A549 (cell line): Measurements from ENCODE around the gene DSTN.

Source experiments
- CHD2 ChIP-seq: fragments of 150-350 bp; IDR thresholded peaks from 2 replicates; pipeline ENCODE4 v1.6.1; 2014; ENCODE audit warnings: low read length; ENCODE audit not compliant: partially characterized antibody
- CTCF ChIP-seq: fragments of >200 bp; sonication (Bioruptor Twin); formaldehyde crosslinking; IDR thresholded peaks from 3 replicates; pipeline ENCODE4 v1.5.1; 2016
- EP300 ChIP-seq, 2 experiments: fragments of >200 bp; sonication (Bioruptor Twin); formaldehyde crosslinking; IDR thresholded peaks; 2 replicates in 1 of 2; 3 replicates in 1 of 2; pipeline ENCODE4 v1.6.1; 2016 to 2017
- ESRRA ChIP-seq: fragments of 150-350 bp; IDR thresholded peaks from 2 replicates; pipeline ENCODE4 v1.6.1; 2014; ENCODE audit warnings: mild to moderate bottlenecking, low read length, borderline replicate concordance
- FOSL2 ChIP-seq, 2 experiments: fragments of 450-650 bp in 1 of 2; fragments of >200 bp in 1 of 2; sonication (Bioruptor Twin) in 1 of 2; formaldehyde crosslinking; IDR thresholded peaks; 2 replicates each; pipeline versions ENCODE4 v1.5.0 to v1.6.1; 2016 to 2020; ENCODE audit warnings: mild to moderate bottlenecking in 1 of 2, moderate library complexity in 1 of 2
- GATA3 ChIP-seq: IDR thresholded peaks from 2 replicates; pipeline ENCODE4 v1.6.1; 2012; ENCODE audit warnings: borderline replicate concordance
- HDAC2 ChIP-seq: fragments of 200-600 bp; sonication (generic); IDR thresholded peaks from 2 replicates; pipeline ENCODE4 v1.6.1; 2016
- MAFK ChIP-seq: fragments of 450-650 bp; IDR thresholded peaks from 2 replicates; pipeline ENCODE4 v1.6.1; 2014; ENCODE audit not compliant: partially characterized antibody
- MYC ChIP-seq: IDR thresholded peaks from 2 replicates; pipeline ENCODE4 v1.6.1; 2012; ENCODE audit warnings: mild to moderate bottlenecking, inconsistent platforms, low read length, improper control_type of control experiment, borderline replicate concordance
- PBX3 ChIP-seq: IDR thresholded peaks from 2 replicates; pipeline ENCODE4 v1.6.1; 2012
- POLR2A ChIP-seq: IDR thresholded peaks from 2 replicates; pipeline ENCODE4 v1.6.1; 2012; ENCODE audit warnings: mild to moderate bottlenecking, low read length
- REST ChIP-seq: fragments of 200-600 bp; sonication (generic); IDR thresholded peaks from 2 replicates; pipeline ENCODE4 v1.6.1; 2016; ENCODE audit warnings: antibody characterized with exemption, mild to moderate bottlenecking, moderate library complexity
- TP53 ChIP-seq: fragments of 250-450 bp; sonication (Bioruptor Pico); IDR thresholded peaks from 2 replicates; pipeline ENCODE4 v1.5.0; 2021; ENCODE audit warnings: mild to moderate bottlenecking, moderate library complexity
- TF ChIP-seq, protein P1 (sequence below): fragments of 450-650 bp; IDR thresholded peaks from 2 replicates; pipeline ENCODE4 v1.6.1; 2014; ENCODE audit warnings: antibody characterized with exemption

DNA sequence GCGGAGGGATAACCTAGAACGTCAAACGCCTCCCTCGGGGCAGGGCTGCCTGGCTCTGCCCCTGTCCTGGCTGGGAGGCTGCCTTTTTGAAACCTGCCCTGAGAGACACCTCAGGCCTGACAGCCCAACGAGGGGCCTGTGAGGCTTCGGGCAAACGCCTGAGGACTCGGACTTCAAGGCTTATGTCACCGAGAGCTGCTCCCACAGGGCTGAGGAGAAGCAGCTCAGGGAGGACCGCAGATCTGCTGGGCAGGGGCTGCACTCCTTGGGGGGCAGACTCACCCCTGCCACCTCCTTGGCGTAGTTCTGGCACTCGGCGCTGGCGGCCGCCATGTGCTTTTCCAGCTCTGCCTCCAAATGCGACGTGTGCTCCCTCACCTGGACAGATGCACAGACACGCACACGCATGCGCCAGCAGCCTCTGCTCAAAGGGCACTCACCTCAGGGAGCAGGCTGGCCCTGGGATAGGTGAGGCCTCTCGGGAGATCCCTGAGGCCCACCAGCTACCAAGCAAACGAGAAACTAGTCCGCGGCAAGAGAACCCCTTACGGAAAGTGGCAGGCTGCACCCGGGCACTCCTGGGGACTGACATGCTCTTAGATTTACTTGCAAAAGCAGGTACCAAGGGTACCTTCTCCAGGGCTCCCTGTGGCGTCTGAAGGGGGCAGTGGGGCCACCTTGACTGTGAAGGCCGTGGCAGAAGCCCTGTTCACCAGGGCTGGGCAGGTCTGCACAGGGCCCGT, 49.6 kb downstream of the DSTN start:
- TF ChIP-seq, protein P1, sequence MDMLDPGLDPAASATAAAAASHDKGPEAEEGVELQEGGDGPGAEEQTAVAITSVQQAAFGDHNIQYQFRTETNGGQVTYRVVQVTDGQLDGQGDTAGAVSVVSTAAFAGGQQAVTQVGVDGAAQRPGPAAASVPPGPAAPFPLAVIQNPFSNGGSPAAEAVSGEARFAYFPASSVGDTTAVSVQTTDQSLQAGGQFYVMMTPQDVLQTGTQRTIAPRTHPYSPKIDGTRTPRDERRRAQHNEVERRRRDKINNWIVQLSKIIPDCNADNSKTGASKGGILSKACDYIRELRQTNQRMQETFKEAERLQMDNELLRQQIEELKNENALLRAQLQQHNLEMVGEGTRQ, result no peak
- TF ChIP-seq CHD2 (no peak), POLR2A (no peak), CTCF (no peak), PBX3 (no peak), MAFK (no peak), REST (no peak), GATA3 (no peak), FOSL2 (IDR thresholded peaks at IDR 0.05) (no peak), FOSL2 (CRISPR knock-in tag; IDR thresholded peaks at IDR 0.05) (no peak), MYC (no peak), HDAC2 (no peak), EP300 (IDR thresholded peaks at IDR 0.05) (no peak), ESRRA (no peak), TP53 (CRISPR knock-in tag) (no peak)
